Stimulated activated CD4-positive, alpha-beta T cell treated with anti-CD3 and anti-CD28 coated beads, TNF-alpha, amount 100 ng/mL, for 48 hours (primary cell): ENCODE measurements around the gene LMX1B.
"Not testable (repeated sequence)": the region's sequence is repeated elsewhere in the genome, so short reads cannot be mapped to it uniquely, and the experiment has no call there.

Experiments
- DNase-seq, 3 donors: peaks; one replicate each; pipeline ENCODE4 v3.0.0-alpha.2; 2020; ENCODE audit warnings: low read depth in 3 of 3

Gene LMX1B

GRCh38 chr9:126613651-126614050 lies at the start of gene LMX1B:
Gene LMX1B (plus strand): TSS chr9:126613928. CDS start chr9:126614450, 522 bp downstream.
- DNase-seq = no peak

GRCh38 chr9:126564128-126564527 lies 49.6 kb upstream of the LMX1B start:
- DNase-seq = no peak

GRCh38 chr9:126564716-126565115 lies 49.0 kb upstream of the LMX1B start:
- DNase-seq = no peak

GRCh38 chr9:126565336-126566128 lies 48.2 kb upstream of the LMX1B start:
- DNase-seq = no peak

- no peak for DNase-seq
Observed at GRCh38 chr9:126569036-126569435, 44.7 kb upstream of the LMX1B start.

GRCh38 chr9:126578029-126578428 lies 35.7 kb upstream of the LMX1B start:
- no peak for DNase-seq

GRCh38 chr9:126580319-126580718 lies 33.4 kb upstream of the LMX1B start:
- not testable (repeated sequence) for DNase-seq

GRCh38 chr9:126581893-126582292 lies 31.8 kb upstream of the LMX1B start:
- DNase-seq = no peak

GRCh38 chr9:126582427-126582826 lies 31.3 kb upstream of the LMX1B start:
- DNase-seq = no peak

- no peak for DNase-seq
Observed at GRCh38 chr9:126583144-126583760, 30.5 kb upstream of the LMX1B start.

- no peak for DNase-seq
Observed at GRCh38 chr9:126584611-126585010, 29.1 kb upstream of the LMX1B start.

- no peak for DNase-seq
Observed at GRCh38 chr9:126586236-126586635, 27.5 kb upstream of the LMX1B start.

GRCh38 chr9:126587187-126588185 lies 26.2 kb upstream of the LMX1B start:
- DNase-seq = no peak

- DNase-seq = no peak
Observed at GRCh38 chr9:126588491-126589168, 25.1 kb upstream of the LMX1B start.

GRCh38 chr9:126589349-126589748 lies 24.4 kb upstream of the LMX1B start:
- no peak for DNase-seq

- DNase-seq = no peak
Observed at GRCh38 chr9:126591083-126591482, 22.6 kb upstream of the LMX1B start.

GRCh38 chr9:126591922-126592321 lies 21.8 kb upstream of the LMX1B start:
- DNase-seq = no peak

GRCh38 chr9:126592461-126592860 lies 21.3 kb upstream of the LMX1B start:
- no peak for DNase-seq

- no peak for DNase-seq
Observed at GRCh38 chr9:126595982-126596381, 17.7 kb upstream of the LMX1B start.

- no peak for DNase-seq
Observed at GRCh38 chr9:126599047-126599650, 14.6 kb upstream of the LMX1B start.
